C1 segment of cervical spinal cord (tissue), 14 donors: Measurements from ENCODE around the gene EIF1AX.
"Not testable (repeated sequence)": the region's sequence is repeated elsewhere in the genome, so short reads cannot be mapped to it uniquely, and the experiment has no call there.

Experiments used
- DNase-seq, 14 donors: peaks; one replicate each; lab custom pipeline; 2025; lab: John Stamatoyannopoulos, UW

Gene EIF1AX, protein sequence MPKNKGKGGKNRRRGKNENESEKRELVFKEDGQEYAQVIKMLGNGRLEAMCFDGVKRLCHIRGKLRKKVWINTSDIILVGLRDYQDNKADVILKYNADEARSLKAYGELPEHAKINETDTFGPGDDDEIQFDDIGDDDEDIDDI

DNA sequence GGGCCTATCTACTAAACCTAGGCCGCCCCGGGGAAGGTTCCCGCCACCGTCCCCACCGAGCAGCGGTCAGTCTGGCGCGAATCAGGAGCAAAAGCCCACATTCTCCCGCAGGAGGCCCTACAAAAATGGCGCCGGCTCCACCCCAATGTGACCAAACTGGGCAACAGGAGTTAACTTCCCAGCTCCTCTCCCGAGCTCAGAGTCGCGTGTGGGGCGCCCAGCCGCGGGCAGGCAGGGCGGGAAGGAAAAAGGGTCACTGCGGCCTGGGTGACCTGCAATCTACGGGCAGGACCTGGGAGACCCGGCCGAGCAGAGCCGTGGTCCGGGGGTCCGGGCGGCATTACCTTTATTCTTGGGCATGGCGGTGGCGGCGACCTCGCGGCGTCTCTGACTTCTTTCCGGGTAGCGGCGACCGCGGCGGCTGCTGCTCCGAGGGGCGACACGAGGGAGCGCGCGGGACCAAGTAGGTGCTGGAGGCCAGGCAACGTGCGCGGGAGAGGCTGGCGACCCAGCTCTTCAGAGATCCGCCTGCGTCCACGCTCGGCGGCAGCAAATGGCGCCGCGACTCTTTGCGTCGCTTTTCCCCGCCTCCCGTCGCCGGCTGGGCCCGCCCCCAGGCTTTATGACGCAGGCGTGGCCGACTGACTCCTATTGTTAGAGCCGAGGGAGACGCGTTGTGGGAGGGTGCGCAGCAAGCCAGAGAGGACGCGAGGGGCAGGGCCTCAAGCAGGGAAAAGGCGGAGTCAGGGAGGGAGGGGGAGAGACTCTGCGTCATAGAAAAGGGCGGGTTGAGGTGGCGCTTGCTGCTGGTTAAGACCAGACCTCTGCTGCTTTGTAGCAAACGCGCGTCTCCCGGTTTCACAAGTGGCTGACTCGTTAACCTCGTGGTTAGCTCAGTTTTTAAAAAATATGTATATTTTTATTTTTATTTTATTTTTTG is at the start of gene EIF1AX:
Gene EIF1AX (minus strand): TSS at position 558 of the 940 bp plus-strand sequence. CDS start 198 bp downstream, at position 360.
- peak; percentile 62 to 99 (median 95) for DNase-seq

DNA sequence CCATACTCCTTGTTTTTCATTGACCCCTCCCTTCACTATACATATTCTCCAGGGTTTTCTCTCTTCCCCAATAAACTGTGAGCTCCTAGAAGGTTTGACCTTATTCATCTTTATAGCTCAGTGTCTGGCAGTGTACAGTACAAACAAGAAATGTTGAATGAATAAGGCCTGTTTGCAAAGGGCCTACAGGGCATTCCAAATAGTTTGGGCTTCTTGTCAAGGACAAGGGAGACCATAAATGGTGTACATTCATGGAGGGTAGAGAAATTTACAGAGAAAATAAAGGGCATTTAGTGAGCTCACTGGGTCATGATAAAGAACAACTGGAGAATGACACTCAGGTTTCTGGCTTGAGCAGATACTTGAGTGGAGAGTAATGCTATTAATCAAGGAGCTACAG is 47.5 kb upstream of the EIF1AX start:
- DNase-seq = no peak

DNA sequence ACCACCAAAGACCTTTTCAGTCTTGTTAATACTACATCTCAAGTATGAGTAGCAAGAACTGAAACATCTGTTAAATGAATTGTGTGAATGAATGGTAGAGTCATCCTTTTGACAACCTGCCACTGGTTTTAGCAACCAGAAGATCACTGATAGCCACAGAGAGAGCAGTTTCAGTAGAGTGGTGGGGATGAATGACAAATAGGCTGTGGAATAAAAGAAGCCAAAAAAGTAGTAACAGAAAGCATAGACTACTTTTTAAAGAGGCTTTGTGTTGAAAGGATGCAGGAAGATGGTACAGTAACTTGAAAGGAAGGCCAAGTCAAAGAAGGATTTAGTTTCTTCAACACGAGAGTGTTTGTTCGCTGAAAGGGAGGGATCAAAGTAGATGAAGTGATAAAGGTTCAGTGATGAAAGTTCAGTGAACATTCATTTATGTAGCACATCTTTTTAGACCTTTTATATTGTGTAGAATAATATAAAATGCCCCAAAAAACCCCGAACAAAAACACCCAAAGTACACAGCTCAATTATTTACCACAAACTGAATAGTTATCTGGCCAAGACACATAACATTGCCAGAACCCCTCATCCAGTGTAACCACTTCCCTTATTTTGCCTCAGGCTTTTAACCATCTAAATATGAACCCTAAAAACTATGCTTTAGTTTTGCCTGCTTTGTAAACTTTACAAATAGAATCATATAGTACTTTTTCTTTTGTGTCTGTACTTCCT is 40.1 kb upstream of the EIF1AX start:
- DNase-seq = no peak

DNA sequence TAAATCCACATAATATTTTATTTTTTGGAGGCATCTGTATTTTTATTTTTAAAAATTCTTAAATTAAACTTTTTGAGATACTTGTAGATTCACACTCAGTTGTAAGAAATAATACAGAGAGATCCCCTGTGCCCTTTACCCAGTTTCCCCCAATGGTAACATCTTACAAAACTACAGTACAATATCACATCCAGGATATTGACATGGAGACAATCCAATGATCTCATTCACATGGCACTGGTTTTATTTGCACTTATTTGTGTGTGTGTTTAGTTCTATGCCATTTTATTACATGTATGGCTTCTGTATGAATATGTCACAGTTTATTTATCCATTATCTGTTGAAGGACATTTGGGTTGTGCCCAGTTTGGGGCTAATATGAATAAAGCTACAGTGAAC is 35.5 kb upstream of the EIF1AX start:
- no peak for DNase-seq

DNA sequence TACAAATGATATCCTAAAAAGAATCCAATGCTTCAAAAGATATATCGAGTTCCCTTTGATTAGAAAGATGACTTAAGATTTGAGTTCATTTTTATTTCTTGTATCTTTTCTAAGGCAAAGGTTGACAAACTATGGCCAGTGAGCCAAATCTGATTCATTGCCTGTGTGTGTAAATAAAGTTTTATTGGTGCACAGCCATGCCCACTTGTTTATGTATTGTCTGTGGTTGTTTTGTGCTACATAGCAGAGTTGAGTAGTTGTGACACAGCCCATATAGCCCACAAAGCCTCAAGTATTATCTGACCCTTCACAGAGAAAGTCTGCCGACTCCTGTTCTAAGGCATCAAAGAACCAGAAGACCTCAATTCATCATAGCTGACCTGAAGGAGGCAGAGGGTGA is 32.2 kb upstream of the EIF1AX start:
- DNase-seq = no peak

DNA sequence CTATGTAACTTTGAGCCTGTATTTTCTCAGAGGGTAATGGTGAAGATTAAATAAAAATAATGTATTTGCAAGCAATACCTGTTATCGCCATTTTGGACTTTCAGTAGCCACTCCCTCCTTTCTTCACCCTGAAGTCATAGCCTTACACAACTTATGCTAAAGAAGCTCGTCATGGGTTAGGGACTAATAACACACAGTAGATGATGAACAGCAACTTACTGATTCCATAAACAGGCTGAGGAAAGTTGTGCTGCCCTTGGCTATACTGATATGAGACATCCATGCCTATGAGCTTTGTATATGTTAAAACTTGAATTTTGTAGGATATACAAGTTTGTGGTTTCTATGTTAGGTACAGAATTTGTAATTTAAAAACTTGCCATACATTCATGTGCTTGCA is 31.7 kb upstream of the EIF1AX start:
- DNase-seq = no peak

DNA sequence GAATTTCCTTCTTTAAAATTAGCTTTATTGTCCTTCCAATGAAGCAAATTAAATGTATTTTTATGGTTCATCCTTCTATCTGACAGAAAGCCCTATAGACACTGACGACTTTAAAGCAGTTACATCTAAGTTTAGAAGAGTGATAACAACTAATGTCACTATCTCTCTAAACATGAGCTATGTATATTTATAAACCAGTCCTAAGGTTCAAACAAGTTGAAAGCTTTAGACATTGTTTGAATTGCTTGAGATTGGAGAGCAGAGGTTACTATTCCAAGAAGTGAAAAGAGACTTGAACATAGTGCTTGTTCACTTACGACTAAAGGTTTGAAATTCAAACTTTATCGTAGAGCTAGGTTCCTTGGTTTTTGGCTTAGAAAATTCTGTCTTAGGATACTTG is 30.2 kb upstream of the EIF1AX start:
- DNase-seq = no peak

DNA sequence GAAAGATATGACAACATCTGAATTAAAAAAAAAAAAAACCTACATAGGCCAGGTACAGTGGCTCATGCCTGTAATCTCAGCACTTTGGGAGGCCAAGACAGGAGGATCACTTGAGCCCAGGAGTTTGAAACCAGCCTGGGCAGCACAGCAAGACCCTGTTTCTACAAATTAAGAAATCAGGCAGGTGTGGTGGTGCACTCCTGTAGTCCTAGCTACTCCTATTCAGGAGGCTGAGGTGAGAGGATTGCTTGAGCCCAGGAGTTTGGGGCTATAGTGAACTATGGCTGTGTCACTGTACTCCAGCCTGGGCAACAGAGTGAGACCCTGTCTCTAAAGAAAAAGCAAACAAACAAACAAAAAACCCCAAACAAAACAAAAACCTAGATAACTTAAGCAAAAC is 20.9 kb upstream of the EIF1AX start:
- not testable (repeated sequence) for DNase-seq

DNA sequence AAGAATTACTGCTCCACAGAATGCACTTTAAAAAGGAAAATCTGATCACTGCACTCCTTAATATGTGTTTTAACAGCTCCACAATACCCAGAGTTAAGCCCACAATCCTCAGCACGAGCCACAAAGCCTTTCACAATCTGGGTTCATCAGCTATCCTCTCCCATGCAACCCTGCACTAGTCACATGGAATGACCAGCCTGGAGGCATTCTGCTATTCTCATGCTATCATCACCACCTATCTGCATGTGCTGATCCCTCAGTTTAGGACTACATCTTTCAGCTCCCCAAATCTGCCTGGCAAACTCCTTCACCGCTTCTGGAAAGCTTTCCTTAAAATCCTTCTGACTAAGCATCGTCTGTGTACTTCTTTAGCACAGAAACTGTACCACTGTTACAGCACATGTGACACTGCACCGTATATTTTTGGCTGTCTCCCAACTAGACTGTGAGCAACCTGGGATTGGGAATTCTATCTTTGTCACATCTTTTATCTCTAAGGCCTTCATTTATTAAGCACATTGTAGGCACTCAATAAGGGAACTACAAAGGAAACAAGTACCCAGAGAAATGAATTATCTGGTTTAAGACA is 18.3 kb upstream of the EIF1AX start:
- no peak for DNase-seq

DNA sequence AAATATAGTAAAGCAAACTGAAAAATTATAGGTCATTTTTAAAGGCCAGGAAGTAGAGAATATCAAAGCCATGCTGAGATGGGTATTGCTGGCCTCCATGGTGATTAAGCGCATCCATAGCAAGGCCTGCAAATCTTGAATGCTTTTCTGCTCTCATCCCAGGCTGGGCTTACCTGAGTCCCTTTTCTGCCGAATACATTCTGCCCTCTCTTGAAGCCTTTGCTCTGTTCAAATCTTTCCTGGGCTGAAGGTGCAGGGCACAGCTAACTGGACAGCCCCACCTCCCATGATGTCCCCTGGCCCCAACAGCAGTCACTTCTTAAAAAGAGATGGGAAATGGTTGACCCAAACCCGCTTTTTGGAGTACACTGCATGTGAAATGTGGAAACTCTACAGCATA is 10.1 kb upstream of the EIF1AX start:
- DNase-seq = no peak

DNA sequence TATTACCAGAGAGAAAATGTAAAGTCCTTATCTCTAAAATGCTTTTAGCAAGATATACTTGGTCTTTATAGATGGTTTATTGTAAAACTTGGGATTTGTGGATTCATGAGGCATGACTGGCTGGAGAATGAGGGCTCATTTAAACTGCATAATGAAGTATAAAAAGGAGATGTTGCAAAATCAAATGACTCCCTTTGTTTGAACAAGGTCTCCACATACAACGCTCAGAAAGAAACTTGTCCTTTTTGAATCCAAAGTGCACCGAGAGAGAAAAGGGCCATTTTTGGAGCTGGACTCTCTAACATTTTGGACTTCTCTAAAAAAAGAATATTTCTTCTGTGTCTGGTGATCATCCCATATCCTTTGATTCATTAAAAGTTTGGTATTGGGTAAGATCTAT is 7.7 kb upstream of the EIF1AX start:
- no peak for DNase-seq

DNA sequence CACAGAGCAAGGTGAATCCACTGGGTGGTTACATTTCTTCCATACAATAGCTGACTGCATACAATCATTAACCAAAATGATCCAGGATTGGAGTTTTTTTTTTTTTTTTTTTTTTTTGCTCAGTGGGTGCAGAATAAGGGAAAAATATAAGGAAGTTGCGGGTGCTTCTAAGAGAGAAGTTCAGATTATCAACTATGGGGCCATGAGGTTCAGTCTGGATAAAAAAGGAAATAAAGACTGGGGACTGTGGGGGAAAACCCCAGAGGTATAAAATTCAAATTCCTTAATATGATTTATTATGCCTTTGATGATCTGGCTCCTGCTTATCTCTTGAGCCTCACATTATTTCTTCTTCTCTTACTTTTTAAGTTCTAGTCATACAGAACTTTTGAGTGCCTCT is 5.9 kb upstream of the EIF1AX start:
- no peak for DNase-seq

DNA sequence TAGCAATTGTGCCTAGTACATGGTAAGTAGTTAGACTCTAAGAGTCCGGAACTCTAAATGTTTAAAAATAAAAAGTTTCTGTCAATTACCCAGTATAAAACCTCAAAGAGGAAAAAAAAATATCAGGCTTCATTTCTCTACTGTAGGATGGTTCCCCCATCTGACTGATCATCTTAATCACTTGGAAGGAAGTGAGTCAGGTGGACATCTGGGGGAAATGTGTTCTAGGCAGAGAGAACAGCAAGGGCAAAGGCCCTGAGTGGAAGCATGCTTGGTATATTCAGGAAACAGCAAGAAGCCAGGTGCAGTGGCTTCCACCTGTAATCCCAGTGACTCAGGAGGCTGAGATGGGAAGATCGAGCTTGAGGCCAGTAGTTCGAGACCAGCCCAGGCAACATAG is 2.9 kb upstream of the EIF1AX start:
- no peak for DNase-seq

DNA sequence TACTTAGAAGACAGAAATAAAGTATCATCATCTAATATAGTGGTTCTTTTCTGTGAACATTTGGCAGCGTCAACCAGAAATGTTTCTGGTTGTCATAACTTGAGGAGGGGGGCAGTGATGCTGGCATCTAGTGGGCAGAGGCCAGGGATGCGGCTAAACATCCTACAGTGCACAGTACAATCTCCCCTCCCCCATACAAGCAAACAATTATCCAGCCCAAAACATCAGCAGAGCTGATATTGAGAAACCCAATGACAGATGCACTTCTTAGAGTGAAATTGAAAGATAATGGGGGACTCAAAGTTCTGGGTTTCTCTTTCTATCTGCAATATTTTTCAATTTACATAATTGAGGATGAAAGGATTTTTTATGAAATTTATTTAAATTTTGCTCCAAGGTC is 1.9 kb upstream of the EIF1AX start:
- no peak for DNase-seq

DNA sequence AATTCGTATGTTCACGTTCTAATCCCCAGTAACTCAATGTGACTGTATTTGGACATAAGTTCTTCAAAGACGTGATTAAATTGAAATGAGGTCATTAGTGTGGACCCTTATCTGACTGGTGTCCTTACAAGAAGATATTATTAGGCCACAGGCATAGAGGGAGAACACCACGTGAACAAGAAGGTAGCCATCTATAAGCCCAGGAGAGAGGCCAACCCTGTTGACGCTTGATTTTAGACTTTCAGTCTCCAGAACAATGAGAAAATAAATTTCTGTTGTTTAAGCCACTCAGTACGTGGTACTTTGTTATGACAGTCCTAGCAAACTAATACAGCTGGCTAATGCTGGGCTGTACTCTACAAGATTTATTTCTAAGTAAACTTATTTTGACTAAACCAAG is 1.5 kb upstream of the EIF1AX start:
- DNase-seq = no peak

DNA sequence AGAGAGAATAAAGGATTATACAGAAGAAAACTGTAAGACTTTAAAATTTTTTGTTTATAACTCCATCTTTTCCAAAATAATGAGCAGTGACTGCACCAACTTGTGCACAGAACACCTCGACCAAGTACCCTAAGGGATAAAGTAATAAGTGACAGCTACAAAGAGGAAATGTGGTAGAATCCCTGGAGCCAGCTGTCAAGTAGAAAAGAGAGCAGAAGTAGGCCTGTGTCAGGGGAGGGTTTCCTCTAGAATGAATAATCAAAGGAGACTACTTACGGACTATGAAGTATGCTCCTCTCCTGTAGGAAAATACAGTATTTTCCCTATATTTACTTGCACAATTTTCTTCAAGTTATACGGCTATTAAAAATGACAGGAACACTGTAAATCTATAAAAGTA is 1.2 kb downstream of the EIF1AX start:
- no peak for DNase-seq

DNA sequence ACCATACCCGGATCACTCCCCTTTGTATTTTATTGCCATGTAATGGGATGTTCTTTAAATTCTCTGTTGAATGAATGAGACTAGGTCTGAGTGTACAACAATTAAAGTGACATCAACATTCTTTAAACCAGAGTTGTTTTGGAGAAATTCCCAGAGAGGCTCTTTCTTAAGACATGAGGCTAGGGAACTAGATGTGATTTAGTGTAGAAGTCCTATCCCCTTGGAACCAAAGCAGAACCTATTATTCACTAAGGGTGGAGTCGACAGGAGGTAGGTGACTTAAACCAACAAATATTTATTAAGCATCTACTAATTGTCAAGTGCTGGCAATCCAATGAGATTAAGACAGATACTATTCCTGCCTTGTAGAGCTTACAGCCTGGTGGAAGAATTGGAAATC is 1.7 kb downstream of the EIF1AX start:
- DNase-seq = no peak

DNA sequence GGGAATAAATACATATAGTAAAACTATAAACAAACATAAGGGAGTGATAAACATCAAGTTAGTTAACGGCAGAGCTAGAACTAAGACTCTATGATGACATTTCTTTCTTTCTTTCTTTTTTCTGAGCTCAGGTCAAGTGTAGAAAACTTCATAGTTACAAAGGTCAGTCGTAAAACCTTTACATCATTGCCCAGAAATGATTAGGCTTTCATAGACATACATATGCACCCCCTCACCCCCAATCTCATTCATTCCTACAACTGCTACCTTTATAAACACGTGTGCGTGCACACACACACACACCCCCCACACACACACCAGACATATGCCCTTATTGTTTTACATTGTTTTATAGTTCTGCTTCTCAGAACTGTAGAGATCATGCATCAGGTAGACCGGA is 5.7 kb downstream of the EIF1AX start:
- no peak for DNase-seq

DNA sequence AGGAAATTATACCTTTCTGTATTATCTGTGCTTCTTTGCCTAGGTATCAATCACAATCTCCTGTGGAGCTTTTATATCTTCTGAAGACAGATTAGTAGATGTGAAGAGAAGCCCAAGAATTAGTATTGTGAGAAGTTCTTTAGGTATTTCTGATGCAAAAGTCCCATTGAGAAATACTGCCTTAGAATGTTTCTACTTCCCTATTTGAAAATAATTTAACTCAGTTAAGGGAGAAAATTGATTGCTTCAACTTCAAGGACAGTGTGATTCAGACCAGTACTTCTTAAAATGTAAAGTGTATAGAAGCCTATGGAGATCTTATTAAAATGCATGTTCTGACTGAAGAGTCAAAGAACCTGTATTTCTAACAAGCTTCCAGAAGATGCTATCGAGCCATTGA is 9.0 kb downstream of the EIF1AX start:
- no peak for DNase-seq

DNA sequence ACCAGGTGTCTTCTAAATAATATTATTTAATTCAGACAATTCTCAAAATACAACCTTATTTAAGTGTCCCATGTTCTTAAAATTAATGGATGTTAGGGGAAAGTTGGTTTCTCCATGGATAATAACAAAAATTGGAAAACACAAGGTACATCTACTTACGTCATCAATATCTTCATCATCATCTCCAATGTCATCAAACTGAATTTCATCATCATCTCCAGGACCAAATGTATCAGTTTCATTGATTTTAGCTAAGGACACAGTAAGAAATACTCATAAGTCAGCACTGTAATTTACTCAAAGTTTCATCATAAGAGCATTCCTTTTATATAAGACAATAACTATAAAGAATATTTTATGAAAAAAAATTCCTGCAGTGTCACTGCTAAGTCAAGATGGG is 11.3 kb downstream of the EIF1AX start:
- no peak for DNase-seq

DNA sequence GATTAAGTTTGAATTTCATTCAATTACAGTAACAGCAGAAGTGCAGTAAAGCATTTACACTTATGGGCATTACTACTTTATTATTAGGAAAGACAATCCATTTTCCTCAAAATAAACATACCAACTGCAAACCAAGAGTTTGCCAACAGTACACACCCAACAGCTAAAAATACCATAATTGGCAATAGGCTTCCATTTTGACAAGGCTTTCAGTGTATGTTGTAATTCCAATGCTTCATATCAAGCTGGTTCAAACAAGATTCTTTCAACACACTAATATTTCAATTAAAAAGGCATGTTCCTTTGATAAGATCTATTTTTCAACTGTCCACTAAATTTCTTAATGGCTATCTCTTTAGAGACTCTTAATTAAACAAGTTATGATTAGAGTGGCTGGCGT is 12.1 kb downstream of the EIF1AX start:
- no peak for DNase-seq

DNA sequence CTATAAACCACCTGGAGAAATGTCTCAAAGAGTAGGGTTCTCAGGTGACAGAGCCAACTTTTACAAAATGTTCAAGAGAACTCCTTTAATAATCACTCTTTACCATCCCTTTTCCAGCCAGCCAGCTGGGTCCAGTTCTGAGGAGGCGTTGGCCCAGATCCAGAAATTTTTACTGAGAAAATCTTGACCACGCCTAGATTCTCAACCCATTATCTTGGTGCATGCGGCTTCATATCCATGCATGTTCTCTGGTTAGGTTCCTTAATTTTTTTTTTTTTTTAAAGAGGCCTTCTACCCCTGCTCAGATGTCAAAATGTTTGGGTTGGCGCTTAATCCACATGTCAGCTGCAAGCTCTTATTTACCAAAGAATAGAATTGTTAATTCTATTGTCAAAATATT is 13.0 kb downstream of the EIF1AX start:
- no peak for DNase-seq
